H1 (cell line): ENCODE results near the gene GLRX5. TPM values are rescaled to one million over a fixed set of nuclear protein-coding genes. Genes with fewer than 3 reads are reported as not detected.

Experiments
- YY1 ChIP-seq: IDR thresholded peaks from 2 replicates; pipeline ENCODE4 v1.6.1; 2011; ENCODE audit warnings: low read depth, mild to moderate bottlenecking, low read length
- polyA plus RNA-seq, 7 experiments: library from polyadenylated mRNA; depleted of rRNA in 3 of 7; stranded (reverse) in 5 of 7; unstranded in 2 of 7; fragments of >200 nt in 5 of 7; fragments of 200-250 nt in 2 of 7; gene quantifications; 1 replicate in 5 of 7; 2 replicates in 1 of 7; 4 replicates in 1 of 7; pipeline versions ENCODE4 v1.2.1 to v1.2.3, GENCODE V29; 2011 to 2013; ENCODE audit warnings: missing spikeins in 2 of 7, mixed read lengths in 2 of 7
- total RNA-seq: library from RNA; stranded (reverse); fragmentation: NEBNext Ultra II Directional; extraction: Animal tissue kit (Norgen Biotek cat#: 25700); gene quantifications from 2 replicates; pipeline ENCODE4 v1.2.1, GENCODE V29; 2021

The GLRX5 gene
- total and polyA plus RNA-seq, 2 of the 8 experiments (the other 6 are each of a cell fraction or from before 2014, with no cell fraction given) = 70.1 to 88.8 TPM

DNA sequence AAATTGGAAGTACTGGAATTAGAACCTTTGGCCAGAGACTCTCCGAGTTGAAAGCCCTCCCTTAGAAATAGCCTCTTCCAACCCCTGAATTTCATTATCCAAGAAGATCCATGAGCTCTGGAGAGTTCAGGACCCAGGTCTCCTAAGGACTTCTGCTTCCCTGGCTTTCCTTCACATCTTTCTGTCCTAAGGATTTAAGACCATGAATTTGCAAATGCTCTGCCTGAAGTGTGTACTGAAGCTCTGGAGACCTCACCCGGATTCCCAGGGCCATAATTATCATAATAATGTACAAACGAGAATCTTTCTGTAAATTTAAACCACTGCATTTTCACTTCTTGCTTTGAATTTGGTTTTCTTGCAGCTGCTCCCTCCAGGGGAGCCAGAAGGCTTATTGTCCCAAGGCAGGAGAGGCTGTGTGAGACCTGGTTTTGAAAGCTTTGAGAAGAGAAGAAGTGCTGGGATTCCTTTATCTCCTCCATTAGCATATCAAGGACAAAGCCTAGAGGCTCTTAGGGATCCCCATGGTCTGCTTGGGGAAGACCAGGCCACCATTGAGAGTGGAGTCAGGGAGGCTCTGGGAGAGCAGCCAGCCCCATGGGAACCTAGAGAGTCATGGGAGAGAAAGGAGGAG is 41.1 kb downstream of the GLRX5 start (continued):
- peak; percentile 15; the same call in 1 of the 2 replicates for TF ChIP-seq YY1
